ENCODE results near the gene DNAJC11. TPM values are rescaled to one million over a fixed set of nuclear protein-coding genes. Genes with fewer than 3 reads are reported as not detected.

The DNAJC11 gene
- total and polyA plus RNA-seq, 2 donors: 16.2 to 19.9 TPM

DNA sequence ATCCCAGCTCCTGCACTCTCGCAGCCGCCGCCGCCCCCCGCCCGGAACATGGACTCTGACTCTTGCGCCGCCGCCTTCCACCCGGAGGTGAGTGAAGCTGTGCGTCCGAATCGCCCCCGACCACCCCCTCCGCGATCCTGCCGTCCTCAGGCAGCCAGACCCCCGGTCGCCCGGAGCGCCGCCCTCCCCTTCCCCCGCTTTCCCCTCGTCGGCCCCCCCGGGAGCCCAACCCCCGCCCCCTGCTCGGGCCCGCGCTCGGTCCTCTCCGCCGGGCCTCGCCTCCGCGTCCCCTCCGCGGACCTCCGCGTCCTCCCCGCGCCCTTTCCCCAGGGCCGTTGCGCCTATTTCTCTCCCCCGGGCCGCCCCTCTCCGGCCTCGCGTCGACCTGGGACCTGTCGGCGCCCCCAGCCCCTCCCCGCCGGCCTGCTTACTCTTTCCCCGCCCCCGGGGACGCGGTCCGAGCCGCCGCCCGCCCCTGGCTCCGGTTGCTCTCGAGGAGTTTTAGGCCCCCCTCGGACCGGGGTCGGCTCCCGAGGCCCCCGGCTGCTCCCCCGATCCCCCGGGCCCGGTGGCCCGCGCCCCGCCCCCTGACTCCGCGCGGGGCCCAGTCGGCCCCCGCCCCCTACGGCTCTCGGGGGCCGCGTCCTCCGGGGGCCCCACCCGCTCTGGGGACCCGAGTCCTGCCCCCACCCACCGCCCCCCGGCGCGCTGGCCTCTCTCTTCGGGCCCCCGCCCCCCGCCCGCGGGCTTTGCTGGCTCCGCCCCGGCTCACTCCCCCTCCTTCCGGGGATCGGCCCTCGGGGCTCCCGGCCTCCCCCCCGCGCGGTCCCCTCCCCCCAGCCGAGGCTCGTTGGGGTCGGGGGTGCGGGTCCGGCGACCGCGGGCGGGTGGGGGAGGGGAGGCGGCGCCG, 87.3 kb downstream of the DNAJC11 start:
- H3K36me3 ChIP-seq (ENCODE audit: control insufficient read depth in 2 of 2, insufficient read depth in 2 of 2, low read length in 1 of 2): peaks cover 6 to 12% of the 10 kb centered on the region in 2 donors
- no peaks in the 10 kb centered on the region for H3K9me3 ChIP-seq (ENCODE audit: control insufficient read depth in 2 of 2, insufficient read depth in 1 of 2, low read length in 1 of 2)
- peak overlapping the region in 1 of 2 donors; percentile 91 for H3K27ac ChIP-seq (ENCODE audit: low read depth in 1 of 2, low read length in 1 of 2)
- H3K4me1 ChIP-seq (ENCODE audit: control insufficient read depth in 2 of 2, insufficient read depth in 2 of 2, low read length in 2 of 2): peaks cover 4 to 14% of the 10 kb centered on the region in 2 donors
- WGBS: 1% methylated on average over 117 of the region's 117 CpGs
- peak overlapping the region; percentile 55 to 93 for H3K4me3 ChIP-seq (ENCODE audit: low read length in 2 of 2)
- peaks cover 0 to 19% of the 10 kb centered on the region in 2 donors for H3K27me3 ChIP-seq (ENCODE audit: control insufficient read depth in 2 of 2, insufficient read depth in 1 of 2, low read length in 1 of 2)
- peak in 2 of 9 donors; percentile 53 to 54 for DNase-seq (ENCODE audit: low read depth in 6 of 9, low spot score in 9 of 9)

DNA sequence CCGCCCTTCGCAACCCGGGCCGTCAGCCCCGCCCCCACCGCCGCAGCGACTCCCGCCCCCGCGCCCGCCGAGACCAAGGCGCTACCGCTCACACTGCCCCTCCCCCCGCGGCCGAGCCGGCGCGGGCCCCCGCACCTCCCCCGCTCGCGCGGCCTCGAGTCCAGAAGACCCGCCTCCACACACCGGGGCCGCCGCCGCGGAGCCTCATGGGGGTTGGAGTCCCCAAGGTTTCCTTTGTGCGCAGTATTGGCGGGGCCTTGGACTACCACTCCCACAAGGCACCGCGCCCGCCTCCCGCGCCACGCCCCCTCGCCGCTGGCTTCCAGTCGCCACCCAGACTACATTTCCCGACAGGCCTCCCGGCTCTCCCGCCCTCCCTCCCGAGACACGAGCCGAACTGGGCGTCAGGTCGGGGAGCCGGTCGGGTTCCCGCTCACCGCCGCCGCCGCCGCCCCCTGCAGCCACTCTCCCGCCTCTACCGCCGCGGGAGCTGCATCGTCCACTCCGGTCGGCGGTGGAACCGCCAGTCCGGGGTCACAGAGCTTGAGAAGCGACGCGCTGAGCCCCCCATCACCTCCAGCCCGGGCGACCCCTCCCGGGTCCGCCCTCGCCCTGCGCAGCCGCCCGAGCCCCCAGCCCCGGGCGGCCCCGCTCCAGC, 88.1 kb downstream of the DNAJC11 start, which contains the start of gene PHF13:
TSS of gene PHF13 (plus strand) at position 371 of the 658 bp plus-strand sequence. CDS start 336 bp downstream, outside the sequence.
- Histone ChIP-seq H3K36me3 (ENCODE audit: control insufficient read depth in 2 of 2, insufficient read depth in 2 of 2, low read length in 1 of 2) (peaks cover 4 to 9% of the 10 kb centered on the region in 2 donors), H3K27ac (ENCODE audit: low read depth in 1 of 2, low read length in 1 of 2) (peak within 1 kb of the TSS; percentile 55 to 91), H3K27me3 (ENCODE audit: control insufficient read depth in 2 of 2, insufficient read depth in 1 of 2, low read length in 1 of 2) (peaks cover 0 to 19% of the 10 kb centered on the region in 2 donors), H3K4me1 (ENCODE audit: control insufficient read depth in 2 of 2, insufficient read depth in 2 of 2, low read length in 2 of 2) (peaks cover 4 to 14% of the 10 kb centered on the region in 2 donors), H3K4me3 (ENCODE audit: low read length in 2 of 2) (peak within 1 kb of the TSS; percentile 64 to 93), H3K9me3 (ENCODE audit: control insufficient read depth in 2 of 2, insufficient read depth in 1 of 2, low read length in 1 of 2) (no peaks in the 10 kb centered on the region)
- under 1% methylated on average over 84 of the region's 84 CpGs for WGBS
- peak; percentile 86 to 99 (median 96) for DNase-seq (ENCODE audit: low read depth in 6 of 9, low spot score in 9 of 9)

DNA sequence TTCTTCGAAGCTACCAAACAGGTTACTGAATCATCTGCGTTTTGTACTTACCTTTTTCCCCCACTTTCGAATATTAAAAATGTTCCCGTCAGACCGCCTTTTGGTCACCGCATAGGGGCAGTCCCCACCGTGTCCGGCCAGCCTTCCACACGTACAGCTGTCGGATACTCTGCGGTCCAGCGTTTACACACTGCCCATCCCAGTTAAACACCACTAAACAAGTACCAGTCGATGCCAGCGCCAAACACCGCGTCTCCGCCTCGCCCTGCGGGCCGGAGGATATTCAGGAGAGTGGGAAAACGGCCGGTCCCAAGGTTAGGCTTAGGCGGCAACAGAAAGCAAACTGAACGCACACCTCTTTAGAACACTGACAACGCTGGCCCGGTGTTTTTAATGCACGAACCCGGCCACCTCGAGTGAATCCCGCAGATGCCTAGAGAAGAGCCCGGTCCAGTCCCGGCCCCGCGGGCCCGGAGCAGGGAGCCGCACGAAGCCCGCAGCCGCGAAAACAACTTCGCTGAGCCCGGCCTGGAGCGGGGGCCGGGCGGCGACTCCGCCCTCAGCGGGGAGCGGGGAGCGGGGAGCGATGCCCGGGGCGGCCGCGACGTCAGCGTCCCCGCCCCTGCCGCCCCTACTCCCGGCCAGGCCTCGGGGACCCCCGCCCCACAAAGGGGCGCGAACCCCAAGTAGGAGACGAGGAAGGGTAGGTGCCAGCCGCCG, 88.8 kb downstream of the DNAJC11 start:
- DNase-seq (ENCODE audit: low read depth in 6 of 9, low spot score in 9 of 9): peak in 2 of 9 donors; percentile 12 to 39
- peaks cover 0 to 19% of the 10 kb centered on the region in 2 donors for H3K27me3 ChIP-seq (ENCODE audit: control insufficient read depth in 2 of 2, insufficient read depth in 1 of 2, low read length in 1 of 2)
- peak overlapping the region; percentile 64 to 93 for H3K4me3 ChIP-seq (ENCODE audit: low read length in 2 of 2)
- H3K36me3 ChIP-seq (ENCODE audit: control insufficient read depth in 2 of 2, insufficient read depth in 2 of 2, low read length in 1 of 2): peaks cover 0 to 7% of the 10 kb centered on the region in 2 donors
- 1% methylated on average over 67 of the region's 67 CpGs for WGBS
- H3K27ac ChIP-seq (ENCODE audit: low read depth in 1 of 2, low read length in 1 of 2): peak overlapping the region; percentile 55 to 83
- H3K9me3 ChIP-seq (ENCODE audit: control insufficient read depth in 2 of 2, insufficient read depth in 1 of 2, low read length in 1 of 2): no peaks in the 10 kb centered on the region
- H3K4me1 ChIP-seq (ENCODE audit: control insufficient read depth in 2 of 2, insufficient read depth in 2 of 2, low read length in 2 of 2): peaks cover 4 to 14% of the 10 kb centered on the region in 2 donors

DNA sequence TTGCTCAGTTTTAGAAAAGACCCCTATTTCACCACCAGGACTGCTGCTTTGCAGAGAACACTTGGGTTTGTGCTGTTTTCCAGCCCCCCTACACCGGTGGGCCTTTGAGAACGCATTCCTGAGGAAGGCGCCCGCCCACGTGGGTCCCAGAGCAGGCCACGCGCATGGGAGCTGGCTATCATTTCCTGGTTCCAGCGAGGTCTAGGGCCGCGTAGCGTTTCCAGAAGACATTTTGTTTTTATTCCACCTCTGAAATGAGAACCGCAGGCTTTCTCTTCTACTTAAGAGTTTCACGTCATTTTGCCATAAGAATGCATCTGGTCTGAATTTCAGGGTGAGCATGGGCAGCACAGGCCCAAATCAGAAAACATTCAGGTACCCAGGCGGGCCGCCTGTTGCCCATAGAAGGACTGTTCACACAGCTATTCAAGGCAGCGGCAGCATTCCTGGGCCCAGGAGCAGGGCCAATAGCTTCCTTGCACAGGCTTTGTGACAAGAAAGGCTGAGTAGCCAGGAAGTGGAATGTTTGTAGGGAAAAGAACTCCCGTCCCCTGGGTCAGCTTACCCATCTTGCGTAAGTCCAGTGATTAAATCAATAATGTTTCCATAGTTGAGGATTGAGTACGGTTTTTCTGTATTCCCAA, 97.6 kb downstream of the DNAJC11 start:
- Histone ChIP-seq H3K4me3 (ENCODE audit: low read length in 2 of 2) (peak overlapping the region; percentile 60 to 92), H3K27ac (ENCODE audit: low read depth in 1 of 2, low read length in 1 of 2) (peak overlapping the region; percentile 95), H3K27me3 (ENCODE audit: control insufficient read depth in 2 of 2, insufficient read depth in 1 of 2, low read length in 1 of 2) (peaks cover 0 to 5% of the 10 kb centered on the region in 2 donors), H3K4me1 (ENCODE audit: control insufficient read depth in 2 of 2, insufficient read depth in 2 of 2, low read length in 2 of 2) (peaks cover 14 to 41% of the 10 kb centered on the region in 2 donors), H3K36me3 (ENCODE audit: control insufficient read depth in 2 of 2, insufficient read depth in 2 of 2, low read length in 1 of 2) (peaks cover under 1 to 2% of the 10 kb centered on the region in 2 donors), H3K9me3 (ENCODE audit: control insufficient read depth in 2 of 2, insufficient read depth in 1 of 2, low read length in 1 of 2) (no peaks in the 10 kb centered on the region)
- DNase-seq (ENCODE audit: low read depth in 6 of 9, low spot score in 9 of 9): no peak
- 74% methylated on average over 19 of the region's 19 CpGs for WGBS

DNA sequence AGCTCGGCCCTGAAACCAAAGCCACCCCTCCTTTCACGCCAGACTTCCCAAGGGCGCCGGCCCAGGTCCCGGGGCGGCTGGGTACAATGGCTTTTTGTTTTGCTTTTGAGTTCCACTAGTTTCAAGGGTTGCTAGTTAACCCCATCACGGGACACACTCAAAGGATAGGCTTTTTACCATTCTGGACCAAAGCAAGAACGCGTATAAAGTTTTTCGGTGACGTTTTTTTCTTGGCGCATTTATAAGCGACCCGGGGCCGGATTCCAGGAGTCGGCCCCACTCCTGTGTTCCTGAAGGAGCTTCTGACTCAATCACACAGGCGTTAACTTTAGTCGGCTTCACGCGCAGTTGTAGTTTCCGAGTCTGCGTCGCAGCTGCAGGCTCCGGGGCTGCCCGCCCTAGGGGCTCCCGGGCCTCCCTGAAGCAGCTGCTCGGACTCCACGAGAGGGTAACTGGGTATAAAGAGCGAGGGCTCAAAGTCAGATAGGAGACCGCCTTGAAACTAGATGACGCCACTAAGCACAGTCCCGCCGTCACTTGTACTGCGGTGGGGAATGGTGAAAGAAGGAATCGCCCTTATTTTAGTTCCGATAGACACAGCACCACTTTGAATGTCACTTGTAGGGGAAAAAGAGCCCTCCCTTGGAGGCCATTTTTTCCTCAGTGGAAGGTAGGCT, 98.2 kb downstream of the DNAJC11 start:
- WGBS: 2% methylated on average over 36 of the region's 36 CpGs
- DNase-seq (ENCODE audit: low read depth in 6 of 9, low spot score in 9 of 9): peak in 3 of 9 donors; percentile 43 to 82 (median 60)
- H3K27ac ChIP-seq (ENCODE audit: low read depth in 1 of 2, low read length in 1 of 2): peak overlapping the region; percentile 95
- peaks cover 3 to 7% of the 10 kb centered on the region in 2 donors for H3K36me3 ChIP-seq (ENCODE audit: control insufficient read depth in 2 of 2, insufficient read depth in 2 of 2, low read length in 1 of 2)
- peak overlapping the region; percentile 60 to 92 for H3K4me3 ChIP-seq (ENCODE audit: low read length in 2 of 2)
- H3K27me3 ChIP-seq (ENCODE audit: control insufficient read depth in 2 of 2, insufficient read depth in 1 of 2, low read length in 1 of 2): peaks cover 0 to 5% of the 10 kb centered on the region in 2 donors
- peaks cover 17 to 43% of the 10 kb centered on the region in 2 donors for H3K4me1 ChIP-seq (ENCODE audit: control insufficient read depth in 2 of 2, insufficient read depth in 2 of 2, low read length in 2 of 2)
- H3K9me3 ChIP-seq (ENCODE audit: control insufficient read depth in 2 of 2, insufficient read depth in 1 of 2, low read length in 1 of 2): no peaks in the 10 kb centered on the region

DNA sequence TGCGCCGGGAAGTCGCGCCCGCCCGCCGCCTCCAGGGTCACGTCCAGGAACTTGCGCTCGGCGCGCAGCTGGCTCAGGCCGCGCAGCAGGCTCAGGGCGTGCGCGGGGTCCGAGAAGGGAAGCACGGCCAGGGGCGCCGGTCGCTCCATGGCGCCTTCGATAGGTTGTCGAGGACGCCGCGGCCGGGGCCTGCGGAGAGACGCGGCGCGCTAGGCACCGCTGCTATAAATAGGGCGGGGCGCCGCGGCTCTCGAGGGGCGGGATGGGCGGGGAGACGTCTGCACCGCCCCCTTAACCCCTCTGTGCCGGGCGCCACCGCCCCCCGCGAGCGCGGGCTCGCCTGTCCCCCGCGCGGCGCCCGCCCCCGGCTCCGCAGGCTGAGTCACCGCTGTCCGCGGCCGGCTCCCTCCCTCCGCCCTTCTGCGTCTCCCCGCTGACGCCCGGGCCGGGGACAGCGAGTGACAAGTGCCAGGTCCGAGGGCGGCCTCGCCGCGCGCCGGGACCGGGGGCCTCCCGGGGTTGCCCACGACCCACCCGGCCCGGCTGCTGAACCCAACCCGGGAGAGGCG, 98.9 kb downstream of the DNAJC11 start, which contains the start of gene KLHL21:
TSS of gene KLHL21 (minus strand) at position 201 of the 569 bp plus-strand sequence. CDS start at position 149, 52 bp downstream.
- Histone ChIP-seq H3K4me1 (ENCODE audit: control insufficient read depth in 2 of 2, insufficient read depth in 2 of 2, low read length in 2 of 2) (peaks cover 17 to 43% of the 10 kb centered on the region in 2 donors), H3K27ac (ENCODE audit: low read depth in 1 of 2, low read length in 1 of 2) (peak within 1 kb of the TSS; percentile 95), H3K27me3 (ENCODE audit: control insufficient read depth in 2 of 2, insufficient read depth in 1 of 2, low read length in 1 of 2) (peaks cover 0 to 5% of the 10 kb centered on the region in 2 donors), H3K9me3 (ENCODE audit: control insufficient read depth in 2 of 2, insufficient read depth in 1 of 2, low read length in 1 of 2) (no peaks in the 10 kb centered on the region), H3K36me3 (ENCODE audit: control insufficient read depth in 2 of 2, insufficient read depth in 2 of 2, low read length in 1 of 2) (peaks cover 9 to 12% of the 10 kb centered on the region in 2 donors), H3K4me3 (ENCODE audit: low read length in 2 of 2) (peak within 1 kb of the TSS; percentile 77 to 92)
- under 1% methylated on average over 84 of the region's 84 CpGs for WGBS
- peak in 6 of 9 donors; percentile 70 to 91 (median 76) for DNase-seq (ENCODE audit: low read depth in 6 of 9, low spot score in 9 of 9)

DNA sequence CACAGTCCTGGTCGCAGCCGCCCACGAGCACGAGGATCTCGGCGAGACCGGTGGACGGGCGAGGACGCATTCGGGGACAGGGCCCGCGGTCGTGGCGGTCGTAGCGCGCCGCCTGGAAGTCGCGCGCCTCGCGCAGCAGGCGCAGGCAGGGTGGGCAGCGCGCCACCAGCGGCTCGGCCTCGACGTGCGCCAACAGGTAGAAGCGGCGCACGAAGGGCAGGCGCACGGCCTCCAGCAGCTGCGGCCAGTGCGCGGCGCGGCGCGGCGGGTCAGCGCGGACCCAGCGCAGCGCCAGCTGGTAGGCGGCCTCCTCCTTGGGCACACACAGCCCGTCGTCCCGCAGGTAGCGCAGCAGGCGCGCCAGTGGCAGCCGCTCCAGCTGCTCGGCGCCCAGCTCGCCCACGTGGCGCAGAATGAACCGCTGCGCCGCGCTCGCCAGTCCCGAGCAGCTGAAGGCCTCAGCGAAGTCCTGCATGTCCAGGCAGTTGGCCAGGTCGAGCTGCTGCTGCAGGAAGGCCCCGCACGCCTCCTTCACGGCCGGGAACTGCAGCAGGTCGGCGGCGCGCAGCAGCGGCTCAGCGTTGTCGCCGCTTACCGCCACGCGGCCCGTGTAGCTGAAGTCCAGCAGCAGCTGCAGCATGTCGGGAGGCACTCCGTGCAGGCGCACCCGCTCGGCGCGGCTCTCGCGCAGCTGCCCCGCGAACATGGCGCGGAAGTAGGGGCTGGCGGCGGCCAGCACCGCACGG, 99.5 kb downstream of the DNAJC11 start:
- WGBS: under 1% methylated on average over 103 of the region's 103 CpGs
- Histone ChIP-seq H3K4me3 (ENCODE audit: low read length in 2 of 2) (peak overlapping the region; percentile 77 to 92), H3K27ac (ENCODE audit: low read depth in 1 of 2, low read length in 1 of 2) (peak overlapping the region; percentile 8 to 91), H3K27me3 (ENCODE audit: control insufficient read depth in 2 of 2, insufficient read depth in 1 of 2, low read length in 1 of 2) (peaks cover 0 to 5% of the 10 kb centered on the region in 2 donors), H3K36me3 (ENCODE audit: control insufficient read depth in 2 of 2, insufficient read depth in 2 of 2, low read length in 1 of 2) (peaks cover 16 to 19% of the 10 kb centered on the region in 2 donors), H3K9me3 (ENCODE audit: control insufficient read depth in 2 of 2, insufficient read depth in 1 of 2, low read length in 1 of 2) (no peaks in the 10 kb centered on the region), H3K4me1 (ENCODE audit: control insufficient read depth in 2 of 2, insufficient read depth in 2 of 2, low read length in 2 of 2) (peaks cover 17 to 43% of the 10 kb centered on the region in 2 donors)
- DNase-seq (ENCODE audit: low read depth in 6 of 9, low spot score in 9 of 9): peak in 2 of 9 donors; percentile 29 to 35
